ENCODE data around the gene EFCAB11. TPM values are rescaled to one million over a fixed set of nuclear protein-coding genes. Genes with fewer than 3 reads are reported as not detected.

EFCAB11 gene
- total and polyA plus RNA-seq, 2 donors (not counting 3 experiments of a cell fraction or from before 2014, with no cell fraction given): 2.8 to 6.3 TPM

DNA sequence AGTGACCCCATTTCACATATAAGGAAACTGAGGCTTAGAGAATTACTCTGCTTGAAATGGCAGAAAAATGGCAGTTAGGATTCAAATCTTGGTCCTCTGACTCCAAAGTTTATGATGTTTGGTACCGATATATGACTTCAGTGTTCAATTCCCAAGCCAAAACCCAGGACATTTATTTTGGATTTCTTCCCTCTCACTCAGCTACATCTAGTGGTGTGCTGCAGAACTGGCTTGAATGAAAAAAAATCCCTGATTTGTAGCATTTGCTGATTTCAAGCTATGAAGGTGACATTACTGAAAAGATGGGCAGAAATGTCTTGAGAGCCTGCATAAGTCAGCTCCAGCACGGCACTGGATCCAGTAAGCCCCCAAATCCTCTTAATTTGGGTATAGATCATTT is 106.4 kb downstream of the EFCAB11 start:
- dilution Hi-C loops (cut with MboI; ENCODE audit: extremely low pct_ligation_motif_present, low sequenced_read_pairs): no loop called here
- no peak overlapping the region for H3K4me3 ChIP-seq (replicated peaks in 1 of 3; ENCODE audit: insufficient read depth in 1 of 3, low read depth in 1 of 3, low read length in 3 of 3)
- no peak overlapping the region for H2AFZ ChIP-seq (ENCODE audit: low read depth, low read length)
- CTCF ChIA-PET: interaction anchor here (1.2 to 3.0 kb wide), 3 partner anchors 9 to 808 kb away, joined by 3 to 11 read pairs (median 3); no protein-coding TSS in a partner anchor
- DNase-seq (ENCODE audit: low read depth, low spot score) (no peak), FAIRE-seq (no peak)
- BruUV-seq (replicated peaks): no TSS peak
- no peak overlapping the region for H3K9ac ChIP-seq (replicated peaks; ENCODE audit: extremely low read depth, insufficient read depth, low read length)
- H3K36me3 ChIP-seq (ENCODE audit: control insufficient read depth in 2 of 2, extremely low read depth in 1 of 2, insufficient read depth in 2 of 2, low read length in 2 of 2): no peaks in the 10 kb centered on the region
- intact Hi-C loops (cut with micrococcal nuclease): no loop called here
- no peak overlapping the region for H3K27ac ChIP-seq (ENCODE audit: insufficient read depth, low read depth, low read length)
- H3K27me3 ChIP-seq (ENCODE audit: control insufficient read depth in 2 of 2, insufficient read depth in 2 of 2, low read length in 2 of 2): no peaks in the 10 kb centered on the region
- no peaks in the 10 kb centered on the region for H3K9me1 ChIP-seq (replicated peaks; ENCODE audit: control insufficient read depth, extremely low read depth, insufficient read depth, low read length)
- no peaks in the 10 kb centered on the region for H3K4me1 ChIP-seq (ENCODE audit: control insufficient read depth, extremely low read depth, insufficient read depth, low read length)
- POLR2A ChIA-PET: no interaction called here
- no peaks in the 10 kb centered on the region for H3K9me3 ChIP-seq (replicated peaks; ENCODE audit: control insufficient read depth, insufficient read depth, low read length)
- no peaks in the 10 kb centered on the region for H3K79me2 ChIP-seq (ENCODE audit: control insufficient read depth, insufficient read depth, low read length)
- H4K20me1 ChIP-seq (replicated peaks; ENCODE audit: control insufficient read depth, extremely low read depth, insufficient read depth, low read length): no peaks in the 10 kb centered on the region
- H3K4me2 ChIP-seq (ENCODE audit: insufficient read depth, low read length): no peak overlapping the region
- TF ChIP-seq JUN (IDR thresholded peaks at IDR 0.05; ENCODE audit: borderline replicate concordance, insufficient read depth, insufficient read length, low read depth) (no peak), EZH2 (IDR thresholded peaks at IDR 0.05; ENCODE audit: borderline replicate concordance, low read depth, low read length, severe bottlenecking) (no peak), POLR2AphosphoS5 (IDR thresholded peaks at IDR 0.05; ENCODE audit: insufficient read depth, low read depth, low read length) (no peak)

DNA sequence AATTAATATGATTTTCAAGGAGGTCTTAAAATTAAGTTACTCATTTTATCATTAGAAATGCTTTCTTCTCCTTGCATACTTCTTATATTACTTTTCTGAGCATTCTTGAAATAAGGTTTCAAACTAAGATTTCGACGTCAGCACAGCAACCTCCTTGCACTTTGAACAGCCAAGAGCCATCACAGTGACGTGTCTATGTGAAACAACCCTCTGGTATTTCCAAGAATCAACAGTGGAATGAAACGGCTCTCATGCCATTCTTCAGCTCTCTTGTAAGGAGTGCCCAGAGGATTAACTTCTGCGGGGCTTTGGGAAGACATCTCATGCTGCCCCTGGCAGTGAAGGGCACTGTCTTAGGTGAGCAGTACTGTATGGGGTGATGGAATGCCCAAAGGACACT is 109.2 kb downstream of the EFCAB11 start:
- no peaks in the 10 kb centered on the region for H3K79me2 ChIP-seq (ENCODE audit: control insufficient read depth, insufficient read depth, low read length)
- no peaks in the 10 kb centered on the region for H3K27me3 ChIP-seq (ENCODE audit: control insufficient read depth in 2 of 2, insufficient read depth in 2 of 2, low read length in 2 of 2)
- H3K9me3 ChIP-seq (replicated peaks; ENCODE audit: control insufficient read depth, insufficient read depth, low read length): no peaks in the 10 kb centered on the region
- ChIA-PET CTCF (interaction anchor here (1.7 kb wide), 1 partner anchor 9 kb away, joined by 6 read pairs; no protein-coding TSS in a partner anchor), POLR2A (no interaction called here)
- no peak overlapping the region for H3K4me2 ChIP-seq (ENCODE audit: insufficient read depth, low read length)
- no peaks in the 10 kb centered on the region for H3K36me3 ChIP-seq (ENCODE audit: control insufficient read depth in 2 of 2, extremely low read depth in 1 of 2, insufficient read depth in 2 of 2, low read length in 2 of 2)
- intact Hi-C loops (cut with micrococcal nuclease): no loop called here
- no peak overlapping the region for H3K27ac ChIP-seq (ENCODE audit: insufficient read depth, low read depth, low read length)
- no TSS peak for BruUV-seq (replicated peaks)
- no peak overlapping the region for H3K4me3 ChIP-seq (replicated peaks in 1 of 3; ENCODE audit: insufficient read depth in 1 of 3, low read depth in 1 of 3, low read length in 3 of 3)
- no peaks in the 10 kb centered on the region for H3K4me1 ChIP-seq (ENCODE audit: control insufficient read depth, extremely low read depth, insufficient read depth, low read length)
- H2AFZ ChIP-seq (ENCODE audit: low read depth, low read length): no peak overlapping the region
- no peaks in the 10 kb centered on the region for H3K9me1 ChIP-seq (replicated peaks; ENCODE audit: control insufficient read depth, extremely low read depth, insufficient read depth, low read length)
- no peaks in the 10 kb centered on the region for H4K20me1 ChIP-seq (replicated peaks; ENCODE audit: control insufficient read depth, extremely low read depth, insufficient read depth, low read length)
- no peak overlapping the region for H3K9ac ChIP-seq (replicated peaks; ENCODE audit: extremely low read depth, insufficient read depth, low read length)
- TF ChIP-seq POLR2AphosphoS5 (IDR thresholded peaks at IDR 0.05; ENCODE audit: insufficient read depth, low read depth, low read length) (no peak), MYC (IDR thresholded peaks at IDR 0.05; ENCODE audit: low read depth, low read length) (no peak), JUN (IDR thresholded peaks at IDR 0.05; ENCODE audit: borderline replicate concordance, insufficient read depth, insufficient read length, low read depth) (no peak), EZH2 (IDR thresholded peaks at IDR 0.05; ENCODE audit: borderline replicate concordance, low read depth, low read length, severe bottlenecking) (no peak), POLR2A (IDR thresholded peaks at IDR 0.05; ENCODE audit: low read depth, low read length) (no peak), GATA2 (IDR thresholded peaks at IDR 0.05; ENCODE audit: insufficient read depth, insufficient read length, low read depth, low read length) (no peak), FOS (IDR thresholded peaks at IDR 0.05; ENCODE audit: borderline replicate concordance, insufficient read depth, low read length) (no peak)
- TF ChIP-seq, protein P1, sequence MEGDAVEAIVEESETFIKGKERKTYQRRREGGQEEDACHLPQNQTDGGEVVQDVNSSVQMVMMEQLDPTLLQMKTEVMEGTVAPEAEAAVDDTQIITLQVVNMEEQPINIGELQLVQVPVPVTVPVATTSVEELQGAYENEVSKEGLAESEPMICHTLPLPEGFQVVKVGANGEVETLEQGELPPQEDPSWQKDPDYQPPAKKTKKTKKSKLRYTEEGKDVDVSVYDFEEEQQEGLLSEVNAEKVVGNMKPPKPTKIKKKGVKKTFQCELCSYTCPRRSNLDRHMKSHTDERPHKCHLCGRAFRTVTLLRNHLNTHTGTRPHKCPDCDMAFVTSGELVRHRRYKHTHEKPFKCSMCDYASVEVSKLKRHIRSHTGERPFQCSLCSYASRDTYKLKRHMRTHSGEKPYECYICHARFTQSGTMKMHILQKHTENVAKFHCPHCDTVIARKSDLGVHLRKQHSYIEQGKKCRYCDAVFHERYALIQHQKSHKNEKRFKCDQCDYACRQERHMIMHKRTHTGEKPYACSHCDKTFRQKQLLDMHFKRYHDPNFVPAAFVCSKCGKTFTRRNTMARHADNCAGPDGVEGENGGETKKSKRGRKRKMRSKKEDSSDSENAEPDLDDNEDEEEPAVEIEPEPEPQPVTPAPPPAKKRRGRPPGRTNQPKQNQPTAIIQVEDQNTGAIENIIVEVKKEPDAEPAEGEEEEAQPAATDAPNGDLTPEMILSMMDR (IDR thresholded peaks at IDR 0.05; ENCODE audit: extremely low read depth in 1 of 2, insufficient read depth in 1 of 2, low read depth in 1 of 2, low read length in 2 of 2): no peak
- TF ChIP-seq, protein P2, sequence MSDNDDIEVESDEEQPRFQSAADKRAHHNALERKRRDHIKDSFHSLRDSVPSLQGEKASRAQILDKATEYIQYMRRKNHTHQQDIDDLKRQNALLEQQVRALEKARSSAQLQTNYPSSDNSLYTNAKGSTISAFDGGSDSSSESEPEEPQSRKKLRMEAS (IDR thresholded peaks at IDR 0.05; ENCODE audit: insufficient read depth, insufficient read length): no peak
- dilution Hi-C loops (cut with MboI; ENCODE audit: extremely low pct_ligation_motif_present, low sequenced_read_pairs): no loop called here
- DNase-seq (ENCODE audit: low read depth, low spot score): no peak
- no peak for FAIRE-seq

Data from endothelial cell of umbilical vein (primary cell).